ENCODE results near the gene P2RY12. TPM values are rescaled to one million over a fixed set of nuclear protein-coding genes. Genes with fewer than 3 reads are reported as not detected.

Gene P2RY12
- total and polyA plus RNA-seq, 7 donors: 0.13 to 1.1 (median 0.36) TPM; not detected in 1

- TF ChIP-seq, protein P1, sequence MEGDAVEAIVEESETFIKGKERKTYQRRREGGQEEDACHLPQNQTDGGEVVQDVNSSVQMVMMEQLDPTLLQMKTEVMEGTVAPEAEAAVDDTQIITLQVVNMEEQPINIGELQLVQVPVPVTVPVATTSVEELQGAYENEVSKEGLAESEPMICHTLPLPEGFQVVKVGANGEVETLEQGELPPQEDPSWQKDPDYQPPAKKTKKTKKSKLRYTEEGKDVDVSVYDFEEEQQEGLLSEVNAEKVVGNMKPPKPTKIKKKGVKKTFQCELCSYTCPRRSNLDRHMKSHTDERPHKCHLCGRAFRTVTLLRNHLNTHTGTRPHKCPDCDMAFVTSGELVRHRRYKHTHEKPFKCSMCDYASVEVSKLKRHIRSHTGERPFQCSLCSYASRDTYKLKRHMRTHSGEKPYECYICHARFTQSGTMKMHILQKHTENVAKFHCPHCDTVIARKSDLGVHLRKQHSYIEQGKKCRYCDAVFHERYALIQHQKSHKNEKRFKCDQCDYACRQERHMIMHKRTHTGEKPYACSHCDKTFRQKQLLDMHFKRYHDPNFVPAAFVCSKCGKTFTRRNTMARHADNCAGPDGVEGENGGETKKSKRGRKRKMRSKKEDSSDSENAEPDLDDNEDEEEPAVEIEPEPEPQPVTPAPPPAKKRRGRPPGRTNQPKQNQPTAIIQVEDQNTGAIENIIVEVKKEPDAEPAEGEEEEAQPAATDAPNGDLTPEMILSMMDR (IDR thresholded peaks at IDR 0.05): no peak
- H3K27me3 ChIP-seq (ENCODE audit: insufficient read depth in 3 of 3, low read length in 2 of 3): peaks cover 0 to 7% (median 0%) of the 10 kb centered on the region in 3 donors
- no peaks in the 10 kb centered on the region for H3K4me1 ChIP-seq
- no peaks in the 10 kb centered on the region for H3K36me3 ChIP-seq (ENCODE audit: insufficient read depth in 1 of 2, low read depth in 1 of 2)
- no peak overlapping the region for H3K27ac ChIP-seq
- intact Hi-C loops (cut with DNase I): no loop called here
- H3K9me3 ChIP-seq: no peaks in the 10 kb centered on the region
- H3K4me3 ChIP-seq: no peak overlapping the region
- no peak for DNase-seq
- ATAC-seq: no peak
- 60 to 66% (median 66%) methylated on average over 2 of the region's 2 CpGs for WGBS, 3 donors
Observed at GRCh38 chr3:151303751-151304150, 80.8 kb downstream of the P2RY12 start.

GRCh38 chr3:151301787-151302186, 82.8 kb downstream of the P2RY12 start:
- Histone ChIP-seq H3K4me1 (no peaks in the 10 kb centered on the region), H3K27me3 (ENCODE audit: insufficient read depth in 3 of 3, low read length in 2 of 3) (peaks cover 0 to 7% (median 0%) of the 10 kb centered on the region in 3 donors), H3K9me3 (no peaks in the 10 kb centered on the region), H3K36me3 (ENCODE audit: insufficient read depth in 1 of 2, low read depth in 1 of 2) (no peaks in the 10 kb centered on the region), H3K27ac (no peak overlapping the region), H3K4me3 (no peak overlapping the region)
- ATAC-seq: no peak
- DNase-seq: no peak
- intact Hi-C loops (cut with DNase I): no loop called here
- 84 to 93% (median 87%) methylated on average over 3 of the region's 3 CpGs for WGBS, 3 donors
- TF ChIP-seq, protein P1 (IDR thresholded peaks at IDR 0.05): no peak

GRCh38 chr3:151300539-151300938, 84.0 kb downstream of the P2RY12 start:
- Histone ChIP-seq H3K4me3 (no peak overlapping the region), H3K9me3 (no peaks in the 10 kb centered on the region), H3K36me3 (ENCODE audit: insufficient read depth in 1 of 2, low read depth in 1 of 2) (no peaks in the 10 kb centered on the region), H3K27me3 (ENCODE audit: insufficient read depth in 3 of 3, low read length in 2 of 3) (peaks cover 0 to 7% (median 0%) of the 10 kb centered on the region in 3 donors), H3K4me1 (no peaks in the 10 kb centered on the region), H3K27ac (no peak overlapping the region)
- intact Hi-C loops (cut with DNase I): no loop called here
- TF ChIP-seq, protein P1 (IDR thresholded peaks at IDR 0.05): no peak
- no peak for DNase-seq
- 55 to 75% (median 66%) methylated on average over 1 of the region's 1 CpG for WGBS, 3 donors
- no peak for ATAC-seq

- no peaks in the 10 kb centered on the region for H3K36me3 ChIP-seq (ENCODE audit: insufficient read depth in 1 of 2, low read depth in 1 of 2)
- DNase-seq (no peak), ATAC-seq (no peak)
- no peaks in the 10 kb centered on the region for H3K4me1 ChIP-seq
- no peaks in the 10 kb centered on the region for H3K9me3 ChIP-seq
- peaks cover 0 to 6% (median 0%) of the 10 kb centered on the region in 3 donors for H3K27me3 ChIP-seq (ENCODE audit: insufficient read depth in 3 of 3, low read length in 2 of 3)
- WGBS, 3 donors: 69 to 85% (median 77%) methylated on average over 2 of the region's 2 CpGs
- H3K4me3 ChIP-seq: no peak overlapping the region
- TF ChIP-seq, protein P1 (IDR thresholded peaks at IDR 0.05): no peak
- no peak overlapping the region for H3K27ac ChIP-seq
- intact Hi-C loops (cut with DNase I): no loop called here
Observed at GRCh38 chr3:151299006-151299405, 85.5 kb downstream of the P2RY12 start.

DNA sequence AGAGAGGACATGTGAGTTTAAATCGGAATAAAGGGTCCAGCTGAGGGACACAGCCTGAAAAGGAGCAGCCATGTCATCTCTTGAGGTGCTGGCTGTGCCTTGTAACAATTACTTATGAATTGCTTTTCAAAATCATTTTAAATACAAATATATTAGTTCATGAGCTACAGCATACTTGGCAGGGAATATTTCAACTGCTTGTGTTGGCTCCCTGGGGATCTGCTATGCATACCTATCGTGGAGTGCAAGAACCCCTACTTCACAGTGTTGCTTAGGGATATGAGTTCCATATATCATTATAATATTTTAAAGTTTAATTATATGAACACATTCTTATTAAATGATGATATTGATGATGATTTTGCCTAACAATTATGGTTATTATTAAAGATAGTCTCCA, 87.1 kb downstream of the P2RY12 start:
- DNase-seq (no peak), ATAC-seq (no peak)
- H3K4me3 ChIP-seq: no peak overlapping the region
- TF ChIP-seq, protein P1 (IDR thresholded peaks at IDR 0.05): no peak
- no peaks in the 10 kb centered on the region for H3K27me3 ChIP-seq (ENCODE audit: insufficient read depth in 3 of 3, low read length in 2 of 3)
- no peaks in the 10 kb centered on the region for H3K4me1 ChIP-seq
- intact Hi-C loops (cut with DNase I): no loop called here
- H3K27ac ChIP-seq: no peak overlapping the region
- 27 to 52% (median 49%) methylated on average over 2 of the region's 2 CpGs for WGBS, 3 donors
- H3K9me3 ChIP-seq: no peaks in the 10 kb centered on the region
- no peaks in the 10 kb centered on the region for H3K36me3 ChIP-seq (ENCODE audit: insufficient read depth in 1 of 2, low read depth in 1 of 2)
